Activated CD8-positive, alpha-beta T cell treated with anti-CD3 and anti-CD28 coated beads for 36 hours (primary cell): ENCODE results near the gene CXCL9. TPM values are rescaled to one million over a fixed set of nuclear protein-coding genes. Genes with fewer than 3 reads are reported as not detected.
A peak's percentile ranks its signal among the peaks of the same experiment; 100 is the strongest.

ENCODE experiments used
- ATAC-seq: fragments of 200-7000 bp; cut with Tn5 transposase; one replicate; pipeline ENCODE4 v1.10.0; 2021; ENCODE audit warnings: mild to moderate bottlenecking, moderate library complexity
- CTCF ChIA-PET: fragments of 350-600 bp; sonication (Branson Sonifier 250); formaldehyde crosslinking; loops from one replicate; lab custom pipeline; 2021; ENCODE audit warnings: antibody characterized with exemption; lab: Charles Lee
- POLR2A ChIA-PET: fragments of 350-600 bp; sonication (Branson Sonifier 250); formaldehyde crosslinking; loops from one replicate; lab custom pipeline; 2021; ENCODE audit warnings: antibody characterized with exemption; lab: Charles Lee
- DNase-seq: peaks from one replicate; pipeline ENCODE4 v3.0.0-alpha.2; 2020
- H3K27ac Mint-ChIP-seq: one replicate; pipeline ENCODE4 v1.8.0; 2021; ENCODE audit warnings: mild to moderate bottlenecking, mixed read lengths
- H3K27me3 Mint-ChIP-seq: one replicate; pipeline ENCODE4 v1.8.0; 2021; ENCODE audit warnings: mixed read lengths
- H3K36me3 Mint-ChIP-seq: one replicate; pipeline ENCODE4 v1.8.0; 2021; ENCODE audit warnings: low read depth, mixed read lengths
- H3K4me1 Mint-ChIP-seq: one replicate; pipeline ENCODE4 v1.8.0; 2021; ENCODE audit warnings: low read depth, mixed read lengths
- H3K4me3 Mint-ChIP-seq: one replicate; pipeline ENCODE4 v1.8.0; 2021; ENCODE audit warnings: mild to moderate bottlenecking, moderate library complexity, mixed read lengths
- H3K9me3 Mint-ChIP-seq: one replicate; pipeline ENCODE4 v1.8.0; 2021; ENCODE audit warnings: mixed read lengths
- CTCF ChIP-seq: fragments of 200-600 bp; IDR thresholded peaks from one replicate; pipeline ENCODE4 v1.8.0; 2022; ENCODE audit warnings: antibody characterized with exemption, mild to moderate bottlenecking
- intact Hi-C: fragments of 100-400 bp; cut with micrococcal nuclease; formaldehyde crosslinking; loops from one replicate; pipeline ENCODE4 v1.10.0; 2022
- total RNA-seq, 2 experiments: library from RNA; stranded (reverse); gene quantifications; one replicate each; pipeline ENCODE4 v1.2.3, GENCODE V29; 2021

Gene CXCL9
- total RNA-seq, 2 experiments from 2014 or later, result 1.3 to 1.5 TPM

DNA sequence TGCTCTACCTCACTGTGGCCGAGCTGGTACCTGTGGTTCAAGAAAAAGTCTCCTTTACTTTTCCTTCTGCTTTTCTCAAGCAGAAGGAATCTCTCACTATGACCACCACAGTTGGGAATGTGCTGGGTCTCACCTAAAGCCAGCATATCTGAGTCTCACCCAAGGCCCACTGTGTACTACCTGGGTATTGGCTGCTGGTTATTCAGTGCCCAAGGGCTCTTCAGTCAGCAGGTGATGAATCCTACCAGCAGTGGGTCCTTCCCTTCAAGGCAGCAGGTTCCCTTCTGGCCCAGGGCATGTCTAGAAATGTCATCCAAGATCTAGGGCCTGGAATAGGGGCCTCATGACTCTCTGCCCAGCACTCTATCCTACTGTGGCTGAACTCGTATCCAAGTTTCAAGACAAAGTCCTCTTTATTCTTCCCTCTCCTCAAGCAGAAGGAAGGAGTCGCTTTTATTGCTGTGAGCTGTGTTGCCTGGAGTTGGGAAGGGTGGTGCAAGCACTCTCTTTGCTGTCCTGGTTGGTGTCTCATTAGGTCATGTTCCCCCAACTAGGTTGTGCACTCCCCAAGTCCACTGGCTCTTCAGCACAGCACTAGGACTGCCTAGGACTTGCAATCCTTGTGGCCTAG lies 9.9 kb upstream of the CXCL9 start:
- H3K27me3 Mint-ChIP-seq, result peaks cover 9% of the 10 kb centered on the region
- no peak for TF ChIP-seq CTCF
- DNase-seq, result no peak
- CTCF ChIA-PET, result no interaction called here
- H3K36me3 Mint-ChIP-seq, result no peaks in the 10 kb centered on the region
- intact Hi-C loops, result no loop called here
- no peaks in the 10 kb centered on the region for H3K9me3 Mint-ChIP-seq
- POLR2A ChIA-PET, result no interaction called here
- no peak for ATAC-seq
- no peak overlapping the region for H3K4me3 Mint-ChIP-seq
- H3K27ac Mint-ChIP-seq, result no peak overlapping the region
- no peaks in the 10 kb centered on the region for H3K4me1 Mint-ChIP-seq

DNA sequence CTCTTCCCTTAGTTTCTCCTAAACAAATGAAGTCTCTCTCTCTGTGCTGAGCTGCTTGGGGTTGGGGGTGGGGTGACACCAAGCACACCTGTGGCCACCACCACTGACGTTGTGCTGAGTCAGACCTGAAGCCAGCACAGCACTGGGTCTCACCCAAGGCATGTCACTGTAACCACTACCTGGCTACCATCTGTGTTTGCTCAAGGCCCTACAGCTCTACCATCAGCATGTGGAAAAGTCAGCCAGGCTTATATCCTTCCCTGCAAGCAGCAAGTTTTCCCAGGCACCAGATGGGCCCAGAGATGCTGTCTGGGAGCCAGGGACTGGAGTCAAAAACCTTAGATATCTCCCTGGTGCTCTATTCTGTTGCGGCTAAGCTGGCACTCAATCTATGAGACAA lies 9.1 kb upstream of the CXCL9 start:
- CTCF ChIA-PET, result interaction anchor here (0.6 kb wide), 1 partner anchor 84 kb away, joined by 3 read pairs; no protein-coding TSS in a partner anchor

DNA sequence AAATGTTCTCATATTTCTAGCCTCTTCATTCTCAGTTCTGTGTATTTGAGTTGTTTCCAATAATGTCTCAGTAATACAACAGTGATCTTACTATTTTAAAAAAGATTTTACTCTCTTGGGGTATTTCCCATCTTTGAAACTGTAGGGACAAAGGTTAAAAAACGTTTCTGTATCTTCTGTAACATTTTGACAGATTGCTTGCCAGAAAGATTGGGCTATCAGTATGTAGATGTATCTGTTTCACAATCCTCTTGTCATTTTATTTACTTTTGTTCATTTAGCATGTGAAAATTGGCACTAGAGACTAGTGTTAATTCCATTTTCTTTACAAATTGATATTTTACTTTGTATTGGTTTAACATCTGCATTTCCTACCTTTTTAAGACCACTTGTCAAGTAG lies 6.2 kb upstream of the CXCL9 start:
- Mint-ChIP-seq H3K36me3 (no peaks in the 10 kb centered on the region), H3K9me3 (no peaks in the 10 kb centered on the region), H3K4me3 (no peak overlapping the region), H3K4me1 (no peaks in the 10 kb centered on the region), H3K27ac (no peak overlapping the region), H3K27me3 (peaks cover 14% of the 10 kb centered on the region)
- TF ChIP-seq CTCF, result no peak
- POLR2A ChIA-PET, result no interaction called here
- DNase-seq, result no peak
- intact Hi-C loops, result no loop called here
- CTCF ChIA-PET, result interaction anchor here (0.7 kb wide), 1 partner anchor 118 kb away, joined by 3 read pairs; no protein-coding TSS in a partner anchor
- ATAC-seq, result no peak

More for the DNA sequence above, 9.1 kb upstream of the CXCL9 start:
- Mint-ChIP-seq H3K27me3 (peaks cover 7% of the 10 kb centered on the region), H3K36me3 (no peaks in the 10 kb centered on the region), H3K4me3 (no peak overlapping the region), H3K27ac (no peak overlapping the region), H3K9me3 (no peaks in the 10 kb centered on the region), H3K4me1 (no peaks in the 10 kb centered on the region)
- POLR2A ChIA-PET, result interaction anchor here (1.5 kb wide), 1 partner anchor 42 kb away, joined by 5 read pairs; no protein-coding TSS in a partner anchor
- intact Hi-C loops, result no loop called here
- ATAC-seq (peak; percentile 68), DNase-seq (peak; percentile 28)
- no peak for TF ChIP-seq CTCF

- Mint-ChIP-seq H3K4me1 (no peaks in the 10 kb centered on the region), H3K27me3 (peaks cover 14% of the 10 kb centered on the region), H3K4me3 (no peak overlapping the region), H3K36me3 (no peaks in the 10 kb centered on the region), H3K27ac (no peak overlapping the region), H3K9me3 (no peaks in the 10 kb centered on the region)
- TF ChIP-seq CTCF, result no peak
- intact Hi-C loops, result no loop called here
- POLR2A ChIA-PET, result no interaction called here
- CTCF ChIA-PET, result no interaction called here
- DNase-seq (no peak), ATAC-seq (no peak)
Observed at GRCh38 chr4:76012388-76012801, 5.1 kb upstream of the CXCL9 start.

GRCh38 chr4:76011700-76012387 lies 4.5 kb upstream of the CXCL9 start:
- Mint-ChIP-seq H3K4me3 (no peak overlapping the region), H3K4me1 (no peaks in the 10 kb centered on the region), H3K9me3 (no peaks in the 10 kb centered on the region), H3K36me3 (no peaks in the 10 kb centered on the region), H3K27ac (no peak overlapping the region), H3K27me3 (peaks cover 14% of the 10 kb centered on the region)
- POLR2A ChIA-PET, result no interaction called here
- CTCF ChIA-PET, result no interaction called here
- no peak for ATAC-seq
- intact Hi-C loops, result no loop called here
- no peak for DNase-seq
- no peak for TF ChIP-seq CTCF
